Mesendoderm (in vitro differentiated cells): Measurements from ENCODE around the gene GNAZ.

Source experiments
- DNase-seq: peaks from one replicate; pipeline ENCODE4 v3.0.0; 2013
- H2AK5ac ChIP-seq: 2 replicates; pipeline ENCODE4 v1.6.1; 2013; ENCODE audit warnings: low read length, inconsistent platforms
- H2BK120ac ChIP-seq: 2 replicates; pipeline ENCODE4 v1.6.1; 2013; ENCODE audit warnings: low read depth, mild to moderate bottlenecking, low read length, moderate library complexity, mixed read lengths
- H2BK15ac ChIP-seq: replicated peaks from 2 replicates; pipeline ENCODE4 v1.6.1; 2013; ENCODE audit warnings: low read depth, mild to moderate bottlenecking, moderate library complexity
- H2BK5ac ChIP-seq: 2 replicates; pipeline ENCODE4 v1.6.1; 2013; ENCODE audit warnings: low read length, inconsistent platforms
- H3K18ac ChIP-seq: 2 replicates; pipeline ENCODE4 v1.6.1; 2013; ENCODE audit warnings: mild to moderate bottlenecking, low read length, mixed read lengths
- H3K23ac ChIP-seq: one replicate; pipeline ENCODE4 v1.6.1; 2013; ENCODE audit warnings: low read length
- H3K27ac ChIP-seq: 2 replicates; pipeline ENCODE4 v1.5.1; 2013; ENCODE audit warnings: low read depth, mild to moderate bottlenecking, inconsistent platforms, low read length, moderate library complexity
- H3K27me3 ChIP-seq: 2 replicates; pipeline ENCODE4 v1.6.1; 2013; ENCODE audit warnings: low read length, control low read depth, mild to moderate bottlenecking, inconsistent platforms; ENCODE audit not compliant: insufficient read depth, poor library complexity
- H3K36me3 ChIP-seq: 2 replicates; pipeline ENCODE4 v1.6.1; 2013; ENCODE audit warnings: low read length, inconsistent platforms; ENCODE audit not compliant: control insufficient read depth, insufficient read depth
- H3K4ac ChIP-seq: one replicate; pipeline ENCODE4 v1.6.1; 2013; ENCODE audit warnings: low read depth, mild to moderate bottlenecking, low read length, moderate library complexity
- H3K4me1 ChIP-seq: 2 replicates; pipeline ENCODE4 v1.6.1; 2013; ENCODE audit warnings: low read depth, low read length, inconsistent platforms; ENCODE audit not compliant: control insufficient read depth
- H3K4me2 ChIP-seq: 2 replicates; pipeline ENCODE4 v1.6.1; 2013; ENCODE audit warnings: low read length
- H3K4me3 ChIP-seq: 2 replicates; pipeline ENCODE4 v1.5.1; 2013; ENCODE audit warnings: mild to moderate bottlenecking, low read length
- H3K56ac ChIP-seq: one replicate; pipeline ENCODE4 v1.6.1; 2013; ENCODE audit warnings: low read length
- H3K79me1 ChIP-seq: 2 replicates; pipeline ENCODE4 v1.6.1; 2013; ENCODE audit warnings: low read length, inconsistent platforms
- H3K79me2 ChIP-seq: 2 replicates; pipeline ENCODE4 v1.6.1; 2013; ENCODE audit warnings: mild to moderate bottlenecking, low read length; ENCODE audit not compliant: control insufficient read depth, insufficient read depth
- H3K9ac ChIP-seq: 2 replicates; pipeline ENCODE4 v1.6.1; 2013; ENCODE audit warnings: low read length, inconsistent platforms
- H4K5ac ChIP-seq: one replicate; pipeline ENCODE4 v1.6.1; 2013; ENCODE audit warnings: low read length
- H4K8ac ChIP-seq: one replicate; pipeline ENCODE4 v1.6.1; 2013; ENCODE audit warnings: low read depth, mild to moderate bottlenecking, control low read depth, low read length, moderate library complexity
- WGBS: extraction: QIAGEN DNeasy Blood & Tissue Kit; methylation state at CpG from one replicate; pipeline ENCODE4 v1.1.7; 2013; ENCODE audit warnings: low lambda C conversion rate, missing lambda C conversion rate; ENCODE audit not compliant: insufficient coverage; ENCODE audit errors: extremely low coverage; 5-methylcytosine and 5-hydroxymethylcytosine counted together

GNAZ gene

DNA sequence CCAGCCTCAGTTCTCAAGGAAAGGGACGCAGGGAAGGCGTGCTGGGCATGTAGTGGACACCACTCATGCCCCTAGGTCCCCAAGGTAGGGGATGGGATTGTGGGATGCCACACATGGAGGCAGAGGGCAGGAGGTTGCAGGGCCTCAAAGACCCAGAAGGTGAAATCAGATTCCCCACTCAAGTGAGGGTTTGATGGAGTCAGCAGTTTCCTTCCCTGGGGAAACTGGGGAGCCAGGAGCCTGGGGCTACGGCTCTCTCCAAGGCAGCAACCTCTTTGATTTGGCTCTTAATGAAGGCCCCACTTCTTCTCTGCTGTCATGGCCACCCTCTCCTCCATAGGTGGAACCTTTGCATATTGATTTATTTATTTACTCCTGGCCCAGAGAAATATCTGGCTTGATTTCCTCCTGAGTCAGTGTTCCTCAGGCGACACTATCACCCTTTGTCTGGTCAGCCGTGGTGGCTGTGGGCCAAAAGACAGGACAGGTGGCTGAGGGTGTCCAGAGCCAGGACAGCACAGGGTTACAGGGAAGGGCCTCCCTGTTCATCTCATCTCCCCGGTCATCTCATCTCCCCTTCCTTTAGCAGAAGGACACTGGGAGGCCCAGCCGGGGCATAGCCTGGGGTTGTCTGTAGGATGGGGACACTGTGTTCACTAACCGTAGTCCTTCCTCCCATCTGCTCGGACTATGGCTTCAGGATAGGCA is 9.6 kb downstream of the GNAZ start:
- Histone ChIP-seq H3K4me2 (no peak overlapping the region), H4K8ac (no peak overlapping the region), H2BK15ac (no peak overlapping the region), H2AK5ac (no peak overlapping the region), H3K23ac (no peak overlapping the region), H2BK120ac (no peak overlapping the region), H3K4me3 (no peak overlapping the region), H3K18ac (no peak overlapping the region), H3K79me2 (no peaks in the 10 kb centered on the region), H4K5ac (no peak overlapping the region), H3K4me1 (no peaks in the 10 kb centered on the region), H3K56ac (no peak overlapping the region), H3K4ac (no peak overlapping the region), H3K36me3 (no peaks in the 10 kb centered on the region), H3K79me1 (no peaks in the 10 kb centered on the region), H3K27ac (no peak overlapping the region), H2BK5ac (no peak overlapping the region), H3K27me3 (no peaks in the 10 kb centered on the region), H3K9ac (no peak overlapping the region)
- WGBS: no CpG with 5 or more reads among the region's 9 CpGs
- DNase-seq: no peak

DNA sequence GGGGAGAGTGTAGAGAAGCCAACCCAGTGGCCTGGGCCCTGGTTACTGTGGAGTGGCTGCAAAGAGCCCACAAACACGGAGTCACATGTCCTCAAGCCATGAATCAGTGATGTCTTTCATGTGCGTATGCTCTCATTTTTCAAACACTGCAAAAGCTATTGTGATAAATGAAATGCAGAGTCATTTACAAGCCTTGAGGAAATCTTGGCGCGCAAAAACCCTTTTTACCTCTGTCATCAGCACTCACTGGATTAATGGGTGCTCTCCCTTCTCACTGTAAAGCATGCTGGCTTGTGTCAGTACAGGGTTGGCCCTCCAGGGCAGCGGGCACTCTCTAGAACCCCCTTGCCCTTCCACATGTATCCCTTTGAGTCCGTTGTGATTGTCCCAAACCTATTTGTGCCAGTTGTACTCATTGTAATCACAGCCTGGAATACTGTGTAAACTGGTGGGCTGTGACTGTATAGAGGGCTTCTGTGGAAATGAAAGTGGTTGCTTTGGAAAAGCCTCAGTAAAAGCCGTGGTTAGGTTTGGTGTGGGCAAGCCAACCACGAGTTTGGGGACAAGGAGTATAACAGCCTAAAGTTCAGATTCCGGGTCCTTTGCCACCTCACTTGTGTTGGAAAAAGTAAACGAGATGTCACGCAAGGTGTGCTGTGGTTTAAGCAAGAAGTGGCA is 10.4 kb downstream of the GNAZ start:
- Histone ChIP-seq H2BK5ac (no peak overlapping the region), H3K4ac (no peak overlapping the region), H3K4me2 (no peak overlapping the region), H3K18ac (no peak overlapping the region), H3K56ac (no peak overlapping the region), H3K4me1 (peaks cover 5% of the 10 kb centered on the region), H3K79me1 (no peaks in the 10 kb centered on the region), H3K79me2 (no peaks in the 10 kb centered on the region), H3K27me3 (no peaks in the 10 kb centered on the region), H2BK15ac (no peak overlapping the region), H4K5ac (no peak overlapping the region), H3K27ac (no peak overlapping the region), H3K36me3 (no peaks in the 10 kb centered on the region), H2BK120ac (no peak overlapping the region), H2AK5ac (no peak overlapping the region), H3K9ac (no peak overlapping the region), H3K23ac (no peak overlapping the region), H3K4me3 (no peak overlapping the region), H4K8ac (no peak overlapping the region)
- DNase-seq: no peak
- no CpG with 5 or more reads among the region's 11 CpGs for WGBS

DNA sequence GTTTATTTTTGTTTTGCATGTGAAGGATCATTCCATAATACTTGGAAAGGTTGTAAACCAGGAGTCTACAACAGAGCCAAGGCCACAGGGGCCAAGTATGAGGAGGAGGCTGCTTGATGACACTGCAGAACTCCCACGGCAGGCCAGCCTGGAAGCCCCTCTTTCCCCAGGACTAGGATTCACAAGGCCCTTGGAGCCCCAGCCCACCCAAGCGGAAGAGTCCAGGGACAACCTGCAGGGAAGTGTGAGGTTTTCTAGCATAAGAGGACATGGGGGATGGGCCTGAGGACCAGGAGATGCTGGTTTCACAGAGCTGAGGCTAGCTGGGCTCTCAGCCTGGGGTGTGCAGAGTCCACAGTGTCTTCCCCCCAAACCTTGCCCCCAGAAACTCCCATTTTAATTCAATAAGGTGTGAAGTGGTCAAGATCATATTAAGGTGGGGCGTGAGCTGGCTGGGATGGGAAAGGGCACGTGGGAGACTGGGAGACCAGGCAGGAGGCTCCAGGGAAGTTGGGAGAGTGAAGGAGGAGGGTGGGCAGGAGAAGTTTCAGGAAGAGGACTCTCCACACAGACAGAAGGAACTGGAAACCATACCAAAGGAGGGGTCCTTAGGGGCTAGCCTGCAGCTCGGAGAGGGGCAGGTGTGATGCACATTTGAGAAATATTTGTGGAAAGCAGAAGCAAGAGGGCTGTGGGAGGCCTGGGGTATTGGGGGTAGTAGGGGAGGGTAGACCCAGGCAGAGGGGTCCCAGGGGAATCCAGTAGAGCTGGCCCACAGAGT is 12.4 kb downstream of the GNAZ start:
- Histone ChIP-seq H2BK5ac (no peak overlapping the region), H3K4me1 (peaks cover 5% of the 10 kb centered on the region), H3K9ac (no peak overlapping the region), H2BK15ac (no peak overlapping the region), H4K5ac (no peak overlapping the region), H3K4ac (no peak overlapping the region), H3K79me2 (no peaks in the 10 kb centered on the region), H3K36me3 (no peaks in the 10 kb centered on the region), H3K27me3 (no peaks in the 10 kb centered on the region), H3K27ac (no peak overlapping the region), H3K4me3 (no peak overlapping the region), H3K4me2 (no peak overlapping the region), H2BK120ac (no peak overlapping the region), H3K79me1 (no peaks in the 10 kb centered on the region), H2AK5ac (no peak overlapping the region), H4K8ac (no peak overlapping the region), H3K18ac (no peak overlapping the region), H3K23ac (no peak overlapping the region), H3K56ac (no peak overlapping the region)
- no peak for DNase-seq
- no CpG with 5 or more reads among the region's 5 CpGs for WGBS

DNA sequence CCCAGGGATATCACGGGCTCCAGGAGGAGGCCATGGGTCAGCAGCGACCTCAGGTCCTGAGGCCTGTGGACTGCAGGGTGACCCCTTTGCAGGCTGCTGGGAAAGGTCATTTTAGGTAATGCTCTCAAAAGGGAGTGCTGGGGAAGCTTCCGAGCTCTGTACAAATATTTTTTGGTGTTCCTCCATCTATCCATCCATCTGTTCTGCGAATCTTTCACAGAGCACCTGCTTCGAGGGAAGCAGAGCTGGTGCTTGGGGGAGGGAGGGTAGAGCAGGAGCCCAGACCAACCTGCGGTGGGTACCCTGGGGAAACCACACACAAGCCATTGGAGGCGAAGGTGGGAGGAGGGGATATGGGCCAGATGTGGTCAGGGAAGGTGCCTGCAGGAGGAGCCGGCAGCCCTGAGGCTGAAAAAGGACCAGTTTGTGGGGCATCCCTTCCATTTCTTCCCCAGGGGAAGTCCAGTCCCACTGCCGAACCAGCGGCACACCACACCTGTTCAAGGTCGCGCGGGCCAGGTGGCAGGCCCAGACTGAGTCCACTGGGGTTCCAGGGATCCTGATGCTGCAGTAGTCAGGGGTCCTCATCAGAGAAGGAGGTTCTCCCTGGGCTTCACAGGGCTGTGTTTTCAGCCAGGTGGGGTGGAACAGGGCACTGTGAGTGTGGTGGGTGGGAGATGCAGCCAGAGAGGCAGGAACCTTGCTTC is 13.1 kb downstream of the GNAZ start:
- no peak for DNase-seq
- whole genome bisulfite sequencing: no CpG with 5 or more reads among the region's 13 CpGs
- no peak overlapping the region for H2AK5ac ChIP-seq
- no peak overlapping the region for H3K9ac ChIP-seq
- no peak overlapping the region for H3K4me2 ChIP-seq
- no peak overlapping the region for H3K27ac ChIP-seq
- H2BK15ac ChIP-seq: no peak overlapping the region
- no peak overlapping the region for H3K23ac ChIP-seq
- no peaks in the 10 kb centered on the region for H3K79me2 ChIP-seq
- H4K5ac ChIP-seq: no peak overlapping the region
- no peaks in the 10 kb centered on the region for H3K36me3 ChIP-seq
- no peak overlapping the region for H3K56ac ChIP-seq
- H2BK120ac ChIP-seq: no peak overlapping the region
- H3K4me3 ChIP-seq: no peak overlapping the region
- no peak overlapping the region for H2BK5ac ChIP-seq
- no peak overlapping the region for H3K4ac ChIP-seq
- H4K8ac ChIP-seq: no peak overlapping the region
- H3K27me3 ChIP-seq: no peaks in the 10 kb centered on the region
- H3K4me1 ChIP-seq: peaks cover 9% of the 10 kb centered on the region
- H3K79me1 ChIP-seq: no peaks in the 10 kb centered on the region
- H3K18ac ChIP-seq: no peak overlapping the region

DNA sequence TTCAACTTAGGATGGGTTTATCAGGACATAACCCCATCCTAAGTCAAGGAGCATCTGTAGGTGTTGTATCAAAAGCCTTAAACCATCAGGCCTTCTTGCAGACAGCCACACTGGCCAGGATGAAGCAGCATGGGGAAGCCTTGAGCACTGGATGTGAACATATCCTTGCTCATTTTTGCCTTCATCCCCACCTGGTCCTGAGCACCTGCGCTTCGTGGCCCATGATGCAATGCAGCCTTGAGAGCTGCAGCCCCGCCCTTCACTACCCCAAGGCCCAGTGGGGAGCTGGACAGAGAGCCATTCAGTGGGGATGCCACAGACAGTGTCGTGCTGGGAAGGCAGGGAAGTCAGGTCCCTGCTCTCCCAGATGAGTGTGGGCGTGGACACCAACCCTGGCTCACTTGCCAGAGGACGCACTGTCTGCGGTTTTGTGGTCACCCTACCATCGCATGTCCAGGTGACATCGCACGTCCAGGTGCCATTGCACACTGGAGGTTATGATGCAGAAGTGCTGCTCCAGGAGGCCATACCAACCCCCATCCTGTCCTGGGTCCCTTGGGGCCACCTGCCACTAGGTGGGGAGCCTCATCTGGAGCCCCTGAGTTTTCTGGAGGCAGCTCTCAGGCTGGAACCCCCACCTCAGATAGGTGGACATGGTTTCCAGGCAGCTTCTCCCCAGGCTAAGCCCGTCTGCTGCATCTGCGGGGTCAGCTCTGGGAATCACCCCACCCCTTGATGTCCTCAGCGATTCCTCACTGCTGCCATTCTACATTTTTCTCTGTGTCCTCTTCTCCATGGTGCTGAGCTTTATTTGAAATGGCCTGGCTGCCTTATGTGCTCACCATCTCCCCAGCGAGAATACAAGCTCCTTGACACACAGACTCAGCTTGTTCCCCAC is 14.4 kb downstream of the GNAZ start:
- H4K5ac ChIP-seq: no peak overlapping the region
- H3K36me3 ChIP-seq: no peaks in the 10 kb centered on the region
- peaks cover 9% of the 10 kb centered on the region for H3K4me1 ChIP-seq
- no peak overlapping the region for H3K56ac ChIP-seq
- no peak overlapping the region for H3K9ac ChIP-seq
- H2BK5ac ChIP-seq: no peak overlapping the region
- no peak overlapping the region for H2AK5ac ChIP-seq
- H4K8ac ChIP-seq: no peak overlapping the region
- no peak overlapping the region for H3K23ac ChIP-seq
- WGBS: no CpG with 5 or more reads among the region's 14 CpGs
- no peak overlapping the region for H3K4me3 ChIP-seq
- H3K79me1 ChIP-seq: no peaks in the 10 kb centered on the region
- no peak overlapping the region for H3K18ac ChIP-seq
- no peak for DNase-seq
- no peak overlapping the region for H3K27ac ChIP-seq
- no peaks in the 10 kb centered on the region for H3K27me3 ChIP-seq
- no peak overlapping the region for H3K4ac ChIP-seq
- H2BK120ac ChIP-seq: no peak overlapping the region
- no peak overlapping the region for H2BK15ac ChIP-seq
- H3K79me2 ChIP-seq: no peaks in the 10 kb centered on the region
- H3K4me2 ChIP-seq: no peak overlapping the region
